22Rv1 (cell line): ENCODE results near the gene CNFN.

ENCODE experiments used
- H3K27ac ChIP-seq: fragments of 450-650 bp; 2 replicates; pipeline ENCODE4 v1.5.1; 2017
- CTCF ChIP-seq: fragments of 450-650 bp; IDR thresholded peaks from 2 replicates; pipeline ENCODE4 v1.5.1; 2017; ENCODE audit warnings: mild to moderate bottlenecking
- ZFX ChIP-seq: fragments of 450-650 bp; IDR thresholded peaks from 2 replicates; pipeline ENCODE4 v1.6.1; 2017; ENCODE audit warnings: antibody characterized with exemption, borderline replicate concordance

The CNFN gene

GRCh38 chr19:42363614-42364346 is 26.3 kb downstream of the CNFN start:
- H3K27ac ChIP-seq, result no peak overlapping the region
- no peak for TF ChIP-seq CTCF
- no peak for TF ChIP-seq ZFX

GRCh38 chr19:42362891-42363440 is 27.1 kb downstream of the CNFN start:
- H3K27ac ChIP-seq, result no peak overlapping the region
- TF ChIP-seq CTCF, result no peak
- TF ChIP-seq ZFX, result no peak

GRCh38 chr19:42362342-42362741 is 27.8 kb downstream of the CNFN start:
- H3K27ac ChIP-seq, result no peak overlapping the region
- TF ChIP-seq ZFX, result no peak
- no peak for TF ChIP-seq CTCF

GRCh38 chr19:42361545-42361910 is 28.6 kb downstream of the CNFN start:
- no peak for TF ChIP-seq CTCF
- no peak for TF ChIP-seq ZFX
- no peak overlapping the region for H3K27ac ChIP-seq

GRCh38 chr19:42360787-42361544 is 29.1 kb downstream of the CNFN start:
- H3K27ac ChIP-seq, result no peak overlapping the region
- TF ChIP-seq CTCF (no peak), ZFX (no peak)

GRCh38 chr19:42357290-42357689 is 32.8 kb downstream of the CNFN start:
- no peak for TF ChIP-seq CTCF
- TF ChIP-seq ZFX, result no peak

GRCh38 chr19:42356686-42357085 is 33.4 kb downstream of the CNFN start:
- TF ChIP-seq CTCF (no peak), ZFX (no peak)
- no peak overlapping the region for H3K27ac ChIP-seq

More at GRCh38 chr19:42357290-42357689, 32.8 kb downstream of the CNFN start:
- no peak overlapping the region for H3K27ac ChIP-seq
